Ammon's horn (tissue), 1 donor: ENCODE data around the gene CEP112.

ENCODE experiments used
- DNase-seq: peaks from one replicate; pipeline ENCODE4 v3.0.0-alpha.2; 2016; ENCODE audit warnings: low spot score

The CEP112 gene

GRCh38 chr17:65931246-65932149, 260.4 kb downstream of the CEP112 start:
- DNase-seq: no peak

GRCh38 chr17:65930140-65930730, 261.7 kb downstream of the CEP112 start:
- DNase-seq: no peak

- DNase-seq: no peak
Measured at GRCh38 chr17:65926599-65926998, 265.3 kb downstream of the CEP112 start.

GRCh38 chr17:65925606-65926307, 266.2 kb downstream of the CEP112 start:
- no peak for DNase-seq

- DNase-seq: no peak
Measured at GRCh38 chr17:65920996-65921395, 270.9 kb downstream of the CEP112 start.

GRCh38 chr17:65918916-65919315, 273.0 kb downstream of the CEP112 start:
- no peak for DNase-seq

GRCh38 chr17:65918500-65918899, 273.4 kb downstream of the CEP112 start:
- no peak for DNase-seq

GRCh38 chr17:65917560-65917959, 274.4 kb downstream of the CEP112 start:
- DNase-seq: no peak

GRCh38 chr17:65916425-65916824, 275.5 kb downstream of the CEP112 start:
- DNase-seq: no peak

- DNase-seq: no peak
Measured at GRCh38 chr17:65914784-65915342, 277.1 kb downstream of the CEP112 start.

GRCh38 chr17:65913326-65913850, 278.5 kb downstream of the CEP112 start:
- DNase-seq: peak; percentile 49

GRCh38 chr17:65910836-65911235, 281.1 kb downstream of the CEP112 start:
- no peak for DNase-seq

GRCh38 chr17:65902831-65903522, 289.0 kb downstream of the CEP112 start:
- peak; percentile 8 for DNase-seq

- peak; percentile 49 for DNase-seq
Measured at GRCh38 chr17:65902155-65902554, 289.8 kb downstream of the CEP112 start.

- no peak for DNase-seq
Measured at GRCh38 chr17:65901394-65901793, 290.5 kb downstream of the CEP112 start.

GRCh38 chr17:65900216-65900615, 291.7 kb downstream of the CEP112 start:
- no peak for DNase-seq

GRCh38 chr17:65898651-65899050, 293.3 kb downstream of the CEP112 start:
- no peak for DNase-seq

- no peak for DNase-seq
Measured at GRCh38 chr17:65896889-65897288, 295.0 kb downstream of the CEP112 start.

- no peak for DNase-seq
Measured at GRCh38 chr17:65895969-65896368, 296.0 kb downstream of the CEP112 start.

- no peak for DNase-seq
Measured at GRCh38 chr17:65893692-65894279, 298.1 kb downstream of the CEP112 start.

GRCh38 chr17:65892912-65893377, 299.0 kb downstream of the CEP112 start:
- DNase-seq: no peak
